ENCODE results near the gene TENM4. TPM values are rescaled to one million over a fixed set of nuclear protein-coding genes. Genes with fewer than 3 reads are reported as not detected.

The TENM4 gene
- total RNA-seq, 4 donors from 2014 or later: 31.4 to 44.5 (median 38.0) TPM

DNA sequence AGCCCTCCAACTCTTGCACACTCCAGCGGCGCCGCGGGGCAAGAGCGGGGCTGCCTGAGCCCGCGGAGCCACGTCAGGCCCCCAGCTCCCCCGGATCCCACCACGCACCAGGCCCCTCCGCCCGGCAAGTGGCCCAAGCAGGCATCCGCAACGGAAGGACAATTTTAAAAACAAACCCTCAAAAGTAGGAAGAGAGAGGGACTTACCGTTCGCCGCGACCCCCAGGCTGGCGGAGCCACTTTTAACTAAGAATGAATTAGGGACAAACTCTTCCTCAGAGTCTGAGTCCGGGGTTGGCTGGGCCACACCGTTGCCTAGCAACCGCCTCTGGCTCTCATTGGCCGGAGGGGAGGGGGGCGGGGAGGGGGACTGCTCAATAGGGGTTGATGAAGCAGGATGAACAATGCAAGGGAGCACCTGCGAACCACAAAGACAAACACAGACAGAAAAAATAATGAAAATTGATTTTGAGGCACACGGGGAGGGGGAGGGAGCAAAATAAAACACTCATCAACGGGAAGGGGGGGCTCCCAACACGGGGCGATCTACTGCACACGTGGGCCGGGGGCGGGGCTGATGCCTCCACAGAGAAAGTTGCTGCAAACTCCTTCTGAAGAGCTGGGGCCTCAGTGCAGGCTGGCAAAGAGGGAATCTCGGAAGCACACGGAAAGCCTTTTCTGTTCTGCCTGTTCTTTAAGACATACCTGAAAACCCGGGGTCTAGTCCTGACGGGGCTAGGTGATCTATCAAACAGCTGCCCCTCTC lies 478.7 kb downstream of the TENM4 start:
- Histone ChIP-seq H3K27me3 (peaks cover 6% of the 10 kb centered on the region), H3K9me3 (no peaks in the 10 kb centered on the region), H3K4me3 (no peak overlapping the region), H3K36me3 (no peaks in the 10 kb centered on the region), H3K4me1 (peaks cover 6% of the 10 kb centered on the region), H3K27ac (no peak overlapping the region)
- WGBS: 36% methylated on average over 35 of the region's 36 CpGs
- DNase-seq (ENCODE audit: low spot score in 2 of 2): no peak
- TF ChIP-seq EP300 (IDR thresholded peaks at IDR 0.05) (no peak), POLR2AphosphoS5 (IDR thresholded peaks at IDR 0.05) (no peak), POLR2A (IDR thresholded peaks at IDR 0.05) (no peak)
- TF ChIP-seq, protein P1, sequence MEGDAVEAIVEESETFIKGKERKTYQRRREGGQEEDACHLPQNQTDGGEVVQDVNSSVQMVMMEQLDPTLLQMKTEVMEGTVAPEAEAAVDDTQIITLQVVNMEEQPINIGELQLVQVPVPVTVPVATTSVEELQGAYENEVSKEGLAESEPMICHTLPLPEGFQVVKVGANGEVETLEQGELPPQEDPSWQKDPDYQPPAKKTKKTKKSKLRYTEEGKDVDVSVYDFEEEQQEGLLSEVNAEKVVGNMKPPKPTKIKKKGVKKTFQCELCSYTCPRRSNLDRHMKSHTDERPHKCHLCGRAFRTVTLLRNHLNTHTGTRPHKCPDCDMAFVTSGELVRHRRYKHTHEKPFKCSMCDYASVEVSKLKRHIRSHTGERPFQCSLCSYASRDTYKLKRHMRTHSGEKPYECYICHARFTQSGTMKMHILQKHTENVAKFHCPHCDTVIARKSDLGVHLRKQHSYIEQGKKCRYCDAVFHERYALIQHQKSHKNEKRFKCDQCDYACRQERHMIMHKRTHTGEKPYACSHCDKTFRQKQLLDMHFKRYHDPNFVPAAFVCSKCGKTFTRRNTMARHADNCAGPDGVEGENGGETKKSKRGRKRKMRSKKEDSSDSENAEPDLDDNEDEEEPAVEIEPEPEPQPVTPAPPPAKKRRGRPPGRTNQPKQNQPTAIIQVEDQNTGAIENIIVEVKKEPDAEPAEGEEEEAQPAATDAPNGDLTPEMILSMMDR (IDR thresholded peaks at IDR 0.05): no peak

DNA sequence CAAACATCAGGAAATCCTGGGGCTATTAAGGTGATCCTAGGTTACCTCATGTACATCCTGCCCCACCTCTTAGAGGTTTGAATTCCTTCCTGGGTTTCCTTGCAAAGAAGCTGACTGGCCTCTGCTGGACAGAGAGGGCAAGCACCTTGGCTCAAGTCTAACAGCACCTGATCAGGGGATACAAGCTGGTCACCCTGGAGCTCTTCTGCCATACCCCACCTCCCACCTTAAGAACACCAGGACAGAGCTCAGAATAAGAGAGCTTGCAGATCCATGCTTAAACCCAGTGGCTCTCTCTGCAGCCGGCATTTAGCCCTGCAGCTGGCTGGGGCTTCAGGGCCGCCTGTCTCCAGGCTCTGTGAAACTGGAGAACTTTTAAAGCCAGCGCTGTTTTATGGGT lies 479.6 kb downstream of the TENM4 start:
- TF ChIP-seq POLR2AphosphoS5 (IDR thresholded peaks at IDR 0.05): no peak
- TF ChIP-seq EP300 (IDR thresholded peaks at IDR 0.05): no peak
- TF ChIP-seq, protein P1 (IDR thresholded peaks at IDR 0.05): peak in 1 of 2 donors; percentile 27
- no peak for DNase-seq (ENCODE audit: low spot score in 2 of 2)
- WGBS: 60% methylated on average over 3 of the region's 3 CpGs
- H3K36me3 ChIP-seq: no peaks in the 10 kb centered on the region
- no peak overlapping the region for H3K27ac ChIP-seq
- peaks cover 3% of the 10 kb centered on the region for H3K4me1 ChIP-seq
- H3K27me3 ChIP-seq: peaks cover 6% of the 10 kb centered on the region
- H3K4me3 ChIP-seq: no peak overlapping the region
- H3K9me3 ChIP-seq: no peaks in the 10 kb centered on the region

DNA sequence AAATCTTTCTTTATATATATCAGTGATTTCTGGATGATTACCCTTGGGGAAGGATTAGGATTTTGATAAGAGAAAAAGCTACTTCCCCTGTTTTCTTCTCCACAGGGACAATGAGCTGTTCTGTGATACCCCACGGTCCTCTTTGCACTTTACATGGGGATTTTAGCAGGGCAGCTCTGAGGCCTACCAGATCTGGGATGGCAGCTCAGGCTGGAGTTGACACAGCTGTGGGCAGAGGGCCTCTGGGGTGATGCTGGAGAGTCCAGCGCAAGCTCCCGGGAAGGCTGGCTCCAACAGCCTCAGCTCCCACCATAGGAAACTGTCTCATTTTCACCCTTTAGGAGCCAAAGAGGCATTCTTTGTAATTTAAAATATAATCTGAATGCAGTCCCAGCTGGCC lies 482.4 kb downstream of the TENM4 start:
- Histone ChIP-seq H3K27ac (no peak overlapping the region), H3K27me3 (peaks cover 6% of the 10 kb centered on the region), H3K4me3 (no peak overlapping the region), H3K36me3 (no peaks in the 10 kb centered on the region), H3K9me3 (no peaks in the 10 kb centered on the region), H3K4me1 (peaks cover 3% of the 10 kb centered on the region)
- no peak for DNase-seq (ENCODE audit: low spot score in 2 of 2)
- 86% methylated on average over 3 of the region's 3 CpGs for WGBS
- TF ChIP-seq, protein P1 (IDR thresholded peaks at IDR 0.05): no peak
- TF ChIP-seq POLR2A (IDR thresholded peaks at IDR 0.05) (no peak), EP300 (IDR thresholded peaks at IDR 0.05) (no peak), POLR2AphosphoS5 (IDR thresholded peaks at IDR 0.05) (no peak)

DNA sequence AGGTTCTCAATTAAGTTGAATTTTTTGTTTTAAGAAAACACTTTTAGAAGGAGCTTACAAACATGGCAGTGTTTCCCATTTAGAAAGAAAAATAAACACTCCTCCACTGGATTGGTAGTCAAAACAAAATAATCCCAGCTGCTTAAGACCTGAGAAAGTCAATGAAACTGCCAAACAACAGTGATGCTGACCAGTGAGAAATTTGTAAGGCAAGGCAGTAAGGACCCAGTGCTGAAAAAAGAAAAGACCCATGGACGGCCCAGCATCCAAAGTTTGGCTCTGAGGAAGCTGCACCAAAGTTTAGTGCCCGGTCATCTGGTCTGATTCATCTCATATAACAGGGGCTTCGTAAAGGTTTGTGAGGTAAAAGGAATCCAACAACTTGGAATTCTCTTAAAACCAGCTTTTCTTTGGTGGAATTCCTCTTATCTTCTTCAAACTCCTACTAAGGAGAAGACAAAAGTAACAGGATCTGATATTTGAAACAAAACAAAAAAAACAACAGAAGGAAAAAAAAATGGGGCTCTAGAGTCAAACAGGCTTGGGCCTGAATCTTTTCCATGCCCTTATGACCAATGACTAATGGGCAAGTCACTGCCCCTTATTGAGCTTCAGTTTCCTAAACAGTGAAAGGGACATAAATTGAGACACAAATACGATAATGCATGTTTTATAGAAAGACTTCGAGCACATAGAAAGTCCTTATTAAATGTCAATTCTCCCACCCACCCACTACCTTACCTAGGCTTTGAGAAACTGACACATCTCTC lies 483.2 kb downstream of the TENM4 start:
- H3K27me3 ChIP-seq: peaks cover 6% of the 10 kb centered on the region
- TF ChIP-seq, protein P1 (IDR thresholded peaks at IDR 0.05): no peak
- TF ChIP-seq POLR2A (IDR thresholded peaks at IDR 0.05) (no peak), EP300 (IDR thresholded peaks at IDR 0.05) (no peak), POLR2AphosphoS5 (IDR thresholded peaks at IDR 0.05) (no peak)
- H3K4me3 ChIP-seq: no peak overlapping the region
- no peaks in the 10 kb centered on the region for H3K9me3 ChIP-seq
- H3K36me3 ChIP-seq: no peaks in the 10 kb centered on the region
- WGBS: 83% methylated on average over 5 of the region's 5 CpGs
- no peak overlapping the region for H3K27ac ChIP-seq
- peaks cover 3% of the 10 kb centered on the region for H3K4me1 ChIP-seq
- no peak for DNase-seq (ENCODE audit: low spot score in 2 of 2)

DNA sequence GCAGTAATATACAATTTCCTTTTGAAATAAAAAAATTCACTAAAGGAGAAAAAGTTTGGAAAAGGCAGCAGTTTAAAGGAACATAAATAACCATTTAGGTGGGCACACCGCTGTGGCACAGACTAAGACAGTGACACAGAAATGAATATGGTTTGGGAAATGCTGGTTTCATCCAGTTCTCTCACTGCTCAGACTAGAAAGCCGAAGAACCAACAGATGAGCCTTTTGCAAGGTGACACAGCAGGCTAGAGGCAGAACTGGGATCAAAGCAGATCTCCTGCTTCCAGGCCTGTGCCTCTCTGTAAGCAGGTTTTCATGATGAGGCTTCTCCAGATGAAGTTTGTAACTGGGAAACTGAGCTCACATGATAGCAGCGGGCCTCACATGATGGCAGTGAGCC lies 486.1 kb downstream of the TENM4 start:
- H3K4me1 ChIP-seq: no peaks in the 10 kb centered on the region

More for the DNA sequence above, 486.1 kb downstream of the TENM4 start:
- WGBS: 90% methylated on average over 3 of the region's 3 CpGs
- Histone ChIP-seq H3K9me3 (no peaks in the 10 kb centered on the region), H3K4me3 (no peak overlapping the region), H3K36me3 (no peaks in the 10 kb centered on the region), H3K27me3 (no peaks in the 10 kb centered on the region), H3K27ac (no peak overlapping the region)
- TF ChIP-seq POLR2AphosphoS5 (IDR thresholded peaks at IDR 0.05) (no peak), POLR2A (IDR thresholded peaks at IDR 0.05) (no peak), EP300 (IDR thresholded peaks at IDR 0.05) (no peak)
- TF ChIP-seq, protein P1 (IDR thresholded peaks at IDR 0.05): no peak
- no peak for DNase-seq (ENCODE audit: low spot score in 2 of 2)
